GM12864 (cell line): ENCODE data around the gene ACOX1.

ENCODE experiments used
- DNase-seq: peaks from one replicate; pipeline ENCODE4 v3.0.0-alpha.2; 2011; ENCODE audit warnings: low read depth
- H3K4me3 ChIP-seq: 2 replicates; pipeline ENCODE4 v1.5.1; 2011; ENCODE audit warnings: mild to moderate bottlenecking, low read depth, low read length, control low read depth
- TF ChIP-seq, protein P1 (sequence below): IDR thresholded peaks from 2 replicates; pipeline ENCODE4 v1.5.1; 2011; ENCODE audit warnings: low read depth, mild to moderate bottlenecking, moderate library complexity, low read length, control low read depth, inconsistent platforms; ENCODE audit errors: missing control alignments

Gene ACOX1

DNA sequence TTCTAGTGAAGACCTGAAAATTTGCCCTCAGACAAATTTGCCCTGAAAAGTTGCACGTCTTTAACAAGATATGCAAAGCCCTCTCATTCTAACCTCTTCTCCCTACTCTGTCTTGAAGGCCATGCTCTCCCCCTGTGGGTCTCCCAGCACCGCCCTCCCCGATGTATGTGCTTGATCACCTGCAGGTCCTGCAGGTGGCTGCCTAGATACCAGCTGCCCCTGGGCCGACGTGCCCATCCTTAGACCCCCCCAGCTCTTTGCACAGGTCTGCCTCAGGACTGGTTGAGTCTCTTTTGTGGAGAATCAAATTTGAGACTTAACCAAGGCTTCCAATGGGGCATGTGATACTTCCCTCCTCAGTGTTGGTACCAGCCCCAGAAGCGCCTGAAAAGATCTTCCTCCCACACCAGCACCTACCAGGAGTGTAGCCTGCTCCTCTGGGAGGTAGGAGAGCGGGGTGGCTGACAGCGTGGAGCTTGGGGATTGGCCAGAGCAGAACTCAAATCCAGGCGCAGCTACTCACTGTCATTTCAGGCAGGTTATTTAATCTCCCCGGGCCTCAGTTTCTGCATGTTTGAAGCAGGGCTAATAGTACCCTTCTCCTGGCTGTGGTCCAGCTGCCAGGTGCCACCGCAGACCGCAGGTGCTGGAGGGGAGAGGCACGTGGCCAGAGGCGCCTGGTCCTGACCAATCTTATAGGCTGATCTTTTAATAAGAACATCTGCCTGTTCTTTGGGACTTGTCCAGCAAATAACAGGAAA, 69.7 kb downstream of the ACOX1 start:
- no peak for DNase-seq
- TF ChIP-seq, protein P1, sequence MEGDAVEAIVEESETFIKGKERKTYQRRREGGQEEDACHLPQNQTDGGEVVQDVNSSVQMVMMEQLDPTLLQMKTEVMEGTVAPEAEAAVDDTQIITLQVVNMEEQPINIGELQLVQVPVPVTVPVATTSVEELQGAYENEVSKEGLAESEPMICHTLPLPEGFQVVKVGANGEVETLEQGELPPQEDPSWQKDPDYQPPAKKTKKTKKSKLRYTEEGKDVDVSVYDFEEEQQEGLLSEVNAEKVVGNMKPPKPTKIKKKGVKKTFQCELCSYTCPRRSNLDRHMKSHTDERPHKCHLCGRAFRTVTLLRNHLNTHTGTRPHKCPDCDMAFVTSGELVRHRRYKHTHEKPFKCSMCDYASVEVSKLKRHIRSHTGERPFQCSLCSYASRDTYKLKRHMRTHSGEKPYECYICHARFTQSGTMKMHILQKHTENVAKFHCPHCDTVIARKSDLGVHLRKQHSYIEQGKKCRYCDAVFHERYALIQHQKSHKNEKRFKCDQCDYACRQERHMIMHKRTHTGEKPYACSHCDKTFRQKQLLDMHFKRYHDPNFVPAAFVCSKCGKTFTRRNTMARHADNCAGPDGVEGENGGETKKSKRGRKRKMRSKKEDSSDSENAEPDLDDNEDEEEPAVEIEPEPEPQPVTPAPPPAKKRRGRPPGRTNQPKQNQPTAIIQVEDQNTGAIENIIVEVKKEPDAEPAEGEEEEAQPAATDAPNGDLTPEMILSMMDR = no peak
- no peak overlapping the region for H3K4me3 ChIP-seq

DNA sequence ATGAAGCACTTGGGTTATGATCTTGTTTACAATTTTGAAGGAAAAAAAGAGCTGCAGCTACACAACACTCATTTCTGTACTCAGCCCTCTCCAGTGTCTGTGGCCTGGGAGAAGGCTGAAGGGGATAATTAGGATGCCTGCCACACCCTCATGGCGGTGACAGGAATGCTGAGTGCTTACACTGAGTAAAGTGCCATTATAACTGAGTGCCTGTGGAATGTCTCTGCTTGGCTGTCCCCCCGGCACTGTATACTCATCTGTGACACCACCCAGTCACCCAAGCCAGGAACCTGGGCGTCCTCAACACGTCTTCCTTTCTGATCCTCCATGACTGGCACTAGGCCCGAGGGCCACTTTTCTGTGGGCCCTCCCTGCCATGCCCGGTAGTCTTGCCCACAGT, 70.8 kb downstream of the ACOX1 start:
- TF ChIP-seq, protein P1 = no peak
- no peak overlapping the region for H3K4me3 ChIP-seq
- DNase-seq = no peak

DNA sequence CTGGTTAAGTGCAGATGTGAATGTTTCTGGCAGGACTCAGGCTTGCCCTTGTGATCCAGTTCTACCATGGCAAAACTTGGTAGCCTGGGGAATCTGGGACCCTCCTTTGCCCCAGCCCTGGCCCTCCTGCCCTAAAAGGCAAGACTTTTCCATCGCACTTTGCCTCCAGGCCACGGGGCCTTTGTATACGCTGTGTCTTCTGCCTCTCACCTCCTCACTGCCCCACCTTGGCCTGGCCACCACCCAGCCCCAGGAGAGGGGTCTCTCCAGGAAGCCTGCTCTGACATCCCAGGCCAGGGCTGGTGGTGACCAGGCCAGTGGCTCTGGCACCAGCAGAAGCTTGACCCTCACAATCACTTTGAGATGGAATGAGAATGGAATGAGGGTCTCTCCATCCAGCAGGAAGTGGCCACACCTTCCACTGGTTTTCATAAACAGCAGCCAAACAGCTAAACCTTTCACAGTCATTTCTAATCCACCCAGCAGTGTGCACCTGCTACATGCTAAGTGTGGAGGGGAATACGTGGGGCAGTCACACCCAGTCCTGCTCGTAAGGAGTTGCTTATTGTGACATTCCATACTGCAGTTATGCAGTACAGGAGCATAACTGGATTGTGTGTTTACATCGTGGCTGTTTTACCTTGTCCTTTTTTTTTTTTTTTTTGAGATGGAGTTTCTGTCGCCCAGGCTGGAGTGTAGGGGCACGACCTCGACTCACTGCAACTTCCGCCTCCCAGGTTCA, 72.7 kb downstream of the ACOX1 start:
- H3K4me3 ChIP-seq = no peak overlapping the region
- TF ChIP-seq, protein P1 = no peak
- no peak for DNase-seq

DNA sequence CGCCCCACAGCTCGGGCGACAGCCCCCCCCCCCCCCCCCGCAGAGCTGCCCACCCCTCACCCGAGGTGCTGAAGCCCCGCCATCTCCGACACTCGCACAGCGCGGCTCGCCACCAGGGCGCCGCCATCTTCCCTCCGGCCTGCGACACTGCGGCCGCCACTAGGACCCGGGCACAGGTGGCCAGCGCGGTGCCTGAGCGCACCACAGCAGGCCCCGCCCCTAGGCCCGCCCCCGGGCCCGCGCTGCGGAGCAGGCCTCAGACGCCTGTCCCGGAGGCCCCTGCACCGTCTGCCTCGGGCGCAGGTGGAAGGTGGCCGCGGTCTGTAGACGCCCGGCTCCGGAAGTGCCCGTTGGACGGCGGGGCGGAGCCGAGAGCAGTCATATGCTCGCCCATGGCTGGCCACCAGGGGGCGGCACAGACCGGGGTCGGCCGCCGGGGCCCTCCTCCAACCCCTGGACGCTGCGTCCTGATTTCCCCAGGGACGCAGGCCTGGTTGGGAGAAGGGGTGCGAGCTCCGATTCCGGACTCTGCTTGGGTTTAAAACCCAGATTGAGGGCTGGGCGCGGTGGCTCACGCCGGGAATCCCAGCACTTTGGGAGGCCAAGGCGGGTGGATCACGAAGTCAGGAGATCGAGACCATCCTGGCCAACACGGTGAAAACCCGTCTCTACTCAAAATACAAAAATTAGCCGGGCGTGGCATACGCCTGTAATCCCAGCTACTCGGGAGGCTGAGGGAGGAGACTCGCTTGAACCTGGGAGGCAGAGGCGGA, 74.0 kb downstream of the ACOX1 start, which contains the start of gene MRPL38:
Gene MRPL38 (minus strand): TSS at position 136 of the 773 bp plus-strand sequence. CDS start 9 bp downstream, at position 127.
- peak within 1 kb of the TSS; percentile 92 for H3K4me3 ChIP-seq
- DNase-seq = peak; percentile 86
- TF ChIP-seq, protein P1 = peak; percentile 89

DNA sequence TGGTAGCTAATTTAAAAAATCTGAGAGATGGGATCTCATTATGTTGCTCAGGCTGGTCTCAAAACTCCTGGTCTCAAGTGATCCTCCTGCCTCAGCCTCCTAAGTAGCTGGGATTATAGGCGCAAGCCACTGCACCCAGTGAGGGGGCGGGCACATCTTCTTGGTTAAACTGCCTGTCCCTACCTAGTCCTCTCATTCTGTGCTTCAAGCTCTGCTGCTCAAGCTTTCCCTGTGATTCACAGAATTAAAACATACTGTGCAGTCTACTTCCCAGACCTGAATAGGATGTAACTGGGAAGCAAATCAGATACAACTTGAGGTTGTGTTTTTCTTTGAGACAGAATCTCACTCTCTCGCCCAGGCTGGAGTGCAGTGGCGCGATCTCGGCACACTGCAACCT, 76.6 kb downstream of the ACOX1 start:
- TF ChIP-seq, protein P1 = no peak
- no peak for DNase-seq
- no peak overlapping the region for H3K4me3 ChIP-seq

DNA sequence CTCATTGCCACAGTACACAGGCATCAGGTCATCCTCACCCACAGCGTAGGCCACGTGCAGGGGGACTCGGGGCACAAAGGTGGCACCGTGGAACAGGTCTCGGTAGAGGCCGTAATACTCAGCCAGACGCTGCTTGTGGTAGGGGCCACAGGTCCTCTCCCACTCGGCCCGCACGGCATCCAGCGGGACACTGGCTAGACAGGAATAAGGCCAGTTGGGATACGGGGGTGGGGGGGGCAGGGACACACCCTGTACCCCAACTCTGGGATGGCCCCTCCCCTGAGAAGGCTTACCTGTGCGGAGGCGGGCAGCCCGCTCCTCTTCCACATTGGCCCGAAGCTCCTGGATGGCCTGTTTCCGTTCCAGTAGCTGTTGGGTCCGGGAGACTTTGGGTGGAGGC, 77.2 kb downstream of the ACOX1 start:
- TF ChIP-seq, protein P1 = no peak
- H3K4me3 ChIP-seq = no peak overlapping the region
- no peak for DNase-seq
